Naive thymus-derived CD8-positive, alpha-beta T cell (primary cell): Measurements from ENCODE around the gene DENND1B. TPM values are rescaled to one million over a fixed set of nuclear protein-coding genes. Genes with fewer than 3 reads are reported as not detected.
A peak's percentile ranks its signal among the peaks of the same experiment; 100 is the strongest.
"Not testable (repeated sequence)": the region's sequence is repeated elsewhere in the genome, so short reads cannot be mapped to it uniquely, and the experiment has no call there.

Experiments
- ATAC-seq, 2 donors: fragments of 150-1000 bp; cut with Tn5 transposase in 1 of 2; sonication (Bioruptor Pico), chemical (Tn5 transposase) in 1 of 2; 1 replicate in 1 of 2; 2 replicates in 1 of 2; pipeline ENCODE4 v1.10.0; 2021; ENCODE audit warnings: mild to moderate bottlenecking in 2 of 2, moderate library complexity in 2 of 2
- POLR2A ChIA-PET: fragments of 350-600 bp; sonication (Branson Sonifier 250); formaldehyde crosslinking; loops from one replicate; lab custom pipeline; 2021; ENCODE audit warnings: antibody characterized with exemption; lab: Charles Lee
- DNase-seq, 10 donors: peaks; one replicate each; pipeline versions ENCODE4 v3.0.0 to v3.0.0-alpha.2; 2020 to 2022
- H3K27ac Mint-ChIP-seq, 10 donors: one replicate each; pipeline ENCODE4 v1.8.0; 2020 to 2022; ENCODE audit warnings: mild to moderate bottlenecking in 10 of 10, mixed read lengths in 10 of 10, moderate library complexity in 4 of 10, inconsistent platforms in 1 of 10
- H3K27me3 Mint-ChIP-seq, 5 donors: one replicate each; pipeline ENCODE4 v1.8.0; 2021 to 2022; ENCODE audit warnings: mixed read lengths in 5 of 5
- H3K36me3 Mint-ChIP-seq, 3 donors: one replicate each; pipeline ENCODE4 v1.8.0; 2020 to 2022; ENCODE audit warnings: mixed read lengths in 3 of 3, mild to moderate bottlenecking in 2 of 3, inconsistent platforms in 1 of 3
- H3K4me1 Mint-ChIP-seq, 4 donors: one replicate each; pipeline ENCODE4 v1.8.0; 2021 to 2022; ENCODE audit warnings: mixed read lengths in 4 of 4
- H3K4me3 Mint-ChIP-seq, 10 donors: one replicate each; pipeline ENCODE4 v1.8.0; 2020 to 2022; ENCODE audit warnings: mild to moderate bottlenecking in 10 of 10, mixed read lengths in 10 of 10, moderate library complexity in 6 of 10, inconsistent platforms in 1 of 10
- H3K9me3 Mint-ChIP-seq, 9 donors: one replicate each; pipeline ENCODE4 v1.8.0; 2020 to 2022; ENCODE audit warnings: mixed read lengths in 9 of 9, mild to moderate bottlenecking in 3 of 9, inconsistent platforms in 1 of 9, moderate library complexity in 1 of 9
- polyA plus RNA-seq, 3 donors: library from polyadenylated mRNA; unstranded; fragments of 300-500 nt; fragmentation: Illumina TruSeq; gene quantifications; one replicate each; pipeline ENCODE4 v1.2.3, GENCODE V29; 2021
- total RNA-seq, 8 experiments: library from RNA in 2 of 8; stranded (reverse) in 2 of 8; gene quantifications; one replicate each; pipeline ENCODE4 v1.2.3 and lab custom pipeline; 2021 to 2026

Gene DENND1B
- total and polyA plus RNA-seq, 5 experiments from 2014 or later = 5.5 to 14.0 (median 9.4) TPM

DNA sequence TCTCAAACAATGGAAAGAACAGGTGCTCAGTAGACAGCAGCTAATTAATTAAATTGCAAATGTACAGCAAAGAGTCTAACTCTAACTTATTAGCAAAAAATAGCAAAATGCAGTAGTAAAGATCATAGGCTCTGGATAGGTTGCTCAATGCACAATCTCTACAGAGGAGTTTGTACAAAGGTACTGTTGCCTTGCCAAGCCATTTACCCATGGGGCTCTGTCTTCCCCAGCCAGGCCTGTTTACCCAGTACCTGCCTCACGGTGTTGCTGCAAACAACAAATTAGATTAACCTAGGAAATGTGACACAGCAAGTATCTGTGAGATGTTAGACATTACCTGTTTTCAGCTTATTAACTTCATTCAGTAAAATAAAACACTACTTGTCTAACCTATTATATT, 222.0 kb downstream of the DENND1B start:
- no peak for DNase-seq
- Mint-ChIP-seq H3K9me3 (no peaks in the 10 kb centered on the region), H3K4me3 (no peak overlapping the region), H3K27ac (no peak overlapping the region), H3K36me3 (peaks cover 0 to 24% (median 6%) of the 10 kb centered on the region in 3 donors), H3K27me3 (no peaks in the 10 kb centered on the region), H3K4me1 (no peaks in the 10 kb centered on the region)
- POLR2A ChIA-PET = no interaction called here
- no peak for ATAC-seq

DNA sequence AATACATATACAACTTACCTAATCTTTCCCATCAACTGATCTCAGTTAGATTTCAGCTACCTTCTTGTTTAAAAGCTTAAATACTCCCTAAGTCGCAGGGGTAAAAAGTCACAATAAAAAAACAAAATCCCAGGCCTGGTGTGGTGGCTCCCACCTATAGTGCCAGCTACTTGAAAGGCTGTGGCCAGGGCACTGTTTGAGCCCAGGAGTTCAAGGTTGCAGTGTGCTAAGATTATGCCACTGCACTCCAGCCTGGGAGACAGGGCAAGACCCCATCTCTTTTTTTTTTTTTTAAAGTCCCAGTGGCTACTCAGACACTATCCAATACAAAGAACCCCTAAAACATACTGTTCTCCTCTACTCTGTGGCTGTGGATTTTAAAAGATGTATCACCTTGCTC, 228.3 kb downstream of the DENND1B start:
- no peak for ATAC-seq
- POLR2A ChIA-PET = no interaction called here
- Mint-ChIP-seq H3K4me3 (no peak overlapping the region), H3K27me3 (no peaks in the 10 kb centered on the region), H3K9me3 (no peaks in the 10 kb centered on the region), H3K27ac (no peak overlapping the region), H3K36me3 (peaks cover 5 to 30% (median 20%) of the 10 kb centered on the region in 3 donors), H3K4me1 (no peaks in the 10 kb centered on the region)
- DNase-seq = no peak

DNA sequence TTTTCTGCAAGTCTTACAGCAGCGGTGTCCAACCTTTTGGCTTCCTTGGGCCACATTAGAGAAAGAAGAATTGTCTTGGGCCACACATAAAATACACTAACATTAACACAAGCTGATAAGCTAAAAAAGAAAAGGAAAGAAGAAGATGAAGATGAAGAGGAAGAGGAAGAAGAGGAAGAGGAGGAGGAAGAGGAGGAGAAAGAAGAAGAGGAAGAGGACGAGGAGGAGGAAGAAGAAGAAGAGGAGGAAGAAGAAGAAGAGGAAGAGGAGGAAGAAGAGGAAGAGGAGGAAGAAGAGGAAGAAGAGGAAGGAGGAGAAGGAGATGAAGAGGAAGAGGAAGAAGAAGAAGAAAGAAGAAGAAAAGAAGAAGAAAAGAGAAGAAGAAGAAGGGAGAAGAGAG, 230.7 kb downstream of the DENND1B start:
- no peaks in the 10 kb centered on the region for H3K9me3 Mint-ChIP-seq
- no peaks in the 10 kb centered on the region for H3K4me1 Mint-ChIP-seq
- peak overlapping the region in 1 of 10 donors; percentile 65 for H3K27ac Mint-ChIP-seq
- POLR2A ChIA-PET = no interaction called here
- DNase-seq (no peak), ATAC-seq (no peak)
- peaks cover 3 to 31% (median 5%) of the 10 kb centered on the region in 3 donors for H3K36me3 Mint-ChIP-seq
- H3K27me3 Mint-ChIP-seq = no peaks in the 10 kb centered on the region
- H3K4me3 Mint-ChIP-seq = no peak overlapping the region

DNA sequence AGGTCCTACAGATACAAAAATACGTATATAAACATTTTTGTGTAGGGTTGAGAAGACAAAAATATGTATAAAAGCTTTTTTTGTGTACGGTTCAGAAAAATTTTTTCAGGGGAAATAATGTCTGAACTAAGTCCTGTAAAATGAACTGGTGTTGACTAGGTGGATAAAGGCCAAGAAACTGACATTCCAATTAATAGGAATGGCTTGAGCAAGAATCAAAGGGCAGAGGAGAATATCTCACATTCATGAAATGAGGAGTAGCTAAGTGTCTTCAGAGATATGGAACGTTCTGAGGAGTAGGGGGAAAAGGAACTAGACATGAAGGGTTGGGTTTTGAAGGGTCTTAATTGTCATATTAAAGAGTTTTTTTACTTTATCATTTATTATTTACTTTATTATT, 231.2 kb downstream of the DENND1B start:
- H3K4me1 Mint-ChIP-seq = no peaks in the 10 kb centered on the region
- H3K36me3 Mint-ChIP-seq = peaks cover 3 to 32% (median 5%) of the 10 kb centered on the region in 3 donors
- POLR2A ChIA-PET = no interaction called here
- no peaks in the 10 kb centered on the region for H3K9me3 Mint-ChIP-seq
- no peak for DNase-seq
- H3K4me3 Mint-ChIP-seq = no peak overlapping the region
- H3K27ac Mint-ChIP-seq = peak overlapping the region in 1 of 10 donors; percentile 23
- H3K27me3 Mint-ChIP-seq = no peaks in the 10 kb centered on the region
- ATAC-seq = no peak

DNA sequence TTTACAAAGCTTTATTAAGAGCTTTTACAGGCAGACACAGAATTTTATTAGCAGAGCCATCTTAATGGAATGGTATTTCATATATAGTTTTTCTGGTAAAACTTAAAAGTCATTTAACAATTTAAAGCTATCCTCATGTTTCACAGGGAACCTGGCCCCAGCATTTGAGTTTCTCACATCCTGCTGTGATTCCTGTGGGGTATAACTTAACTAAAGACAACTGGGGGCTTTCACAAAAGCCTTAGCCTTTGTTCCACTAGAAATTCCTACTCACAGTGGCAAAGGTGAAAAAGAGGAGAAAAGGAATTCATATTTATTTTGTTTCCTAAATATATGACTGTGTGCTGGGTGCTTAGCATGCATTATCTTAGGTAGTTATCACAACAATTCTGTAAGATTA, 233.9 kb downstream of the DENND1B start:
- Mint-ChIP-seq H3K4me3 (no peak overlapping the region), H3K27ac (no peak overlapping the region), H3K4me1 (no peaks in the 10 kb centered on the region), H3K9me3 (no peaks in the 10 kb centered on the region), H3K36me3 (peaks cover 3 to 36% (median 5%) of the 10 kb centered on the region in 3 donors), H3K27me3 (no peaks in the 10 kb centered on the region)
- POLR2A ChIA-PET = no interaction called here
- ATAC-seq = no peak
- DNase-seq = no peak

DNA sequence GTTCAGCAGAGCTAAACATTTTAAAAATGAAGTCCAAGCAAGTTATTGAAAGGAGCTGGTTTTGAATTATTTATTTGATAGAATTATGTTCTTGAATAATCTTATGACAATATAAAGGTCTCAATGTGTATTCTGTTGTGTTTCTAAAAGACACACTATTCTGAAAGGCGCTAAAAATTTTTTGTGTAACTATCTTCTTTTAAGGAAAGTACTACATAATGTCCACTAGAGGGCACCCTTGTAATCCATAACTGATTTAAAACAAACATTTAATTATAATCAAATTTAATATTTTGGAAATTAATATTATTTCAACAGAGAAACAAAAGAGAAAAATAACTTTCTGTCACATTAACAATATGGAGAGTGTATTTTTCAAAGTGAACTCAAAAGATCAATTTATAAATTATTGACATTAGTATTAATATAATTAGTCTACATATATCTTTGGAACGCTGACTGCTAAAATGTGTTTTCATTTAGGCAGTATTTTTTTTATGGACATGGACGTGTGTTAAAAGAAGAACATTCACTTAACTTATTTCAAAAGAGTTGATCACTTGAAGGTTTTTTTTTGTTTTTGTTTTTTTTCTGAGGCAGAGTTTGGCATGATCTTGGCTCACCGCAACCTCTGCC, 248.4 kb downstream of the DENND1B start:
- peak in 3 of 10 donors; percentile 40 to 49 (median 42) for DNase-seq
- POLR2A ChIA-PET = no interaction called here
- H3K27ac Mint-ChIP-seq = no peak overlapping the region
- no peaks in the 10 kb centered on the region for H3K4me1 Mint-ChIP-seq
- ATAC-seq = no peak
- H3K9me3 Mint-ChIP-seq = no peaks in the 10 kb centered on the region
- no peaks in the 10 kb centered on the region for H3K36me3 Mint-ChIP-seq
- no peaks in the 10 kb centered on the region for H3K27me3 Mint-ChIP-seq
- no peak overlapping the region for H3K4me3 Mint-ChIP-seq

DNA sequence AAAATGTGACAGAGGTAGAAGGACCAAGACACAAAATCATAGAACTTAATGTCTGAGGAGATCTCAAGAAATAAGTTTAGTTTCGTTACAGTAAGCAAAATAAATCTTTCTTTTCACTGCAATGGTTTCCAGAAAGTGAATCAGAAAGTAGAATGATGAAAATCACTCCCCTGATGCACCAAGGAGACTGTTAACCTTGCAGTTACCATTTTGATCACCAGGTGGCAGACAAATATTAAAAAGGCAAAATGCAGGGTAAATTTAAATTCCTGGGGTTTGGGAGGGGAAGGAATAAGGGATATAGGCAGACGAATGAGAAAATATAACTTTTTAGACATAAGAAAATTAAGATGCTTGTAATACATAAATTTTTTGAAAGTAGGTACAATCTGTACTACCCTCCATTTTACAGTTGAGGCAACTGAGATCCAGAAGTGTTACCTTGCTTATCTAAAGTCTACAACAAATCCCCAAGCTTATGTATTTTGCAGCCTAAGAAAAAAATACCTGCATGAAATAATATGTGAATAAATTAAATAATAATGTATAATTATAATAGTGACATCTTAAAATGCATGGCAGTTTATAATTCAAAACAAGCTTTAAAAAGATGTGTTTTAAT, 254.1 kb downstream of the DENND1B start:
- no peak overlapping the region for H3K27ac Mint-ChIP-seq

DNA sequence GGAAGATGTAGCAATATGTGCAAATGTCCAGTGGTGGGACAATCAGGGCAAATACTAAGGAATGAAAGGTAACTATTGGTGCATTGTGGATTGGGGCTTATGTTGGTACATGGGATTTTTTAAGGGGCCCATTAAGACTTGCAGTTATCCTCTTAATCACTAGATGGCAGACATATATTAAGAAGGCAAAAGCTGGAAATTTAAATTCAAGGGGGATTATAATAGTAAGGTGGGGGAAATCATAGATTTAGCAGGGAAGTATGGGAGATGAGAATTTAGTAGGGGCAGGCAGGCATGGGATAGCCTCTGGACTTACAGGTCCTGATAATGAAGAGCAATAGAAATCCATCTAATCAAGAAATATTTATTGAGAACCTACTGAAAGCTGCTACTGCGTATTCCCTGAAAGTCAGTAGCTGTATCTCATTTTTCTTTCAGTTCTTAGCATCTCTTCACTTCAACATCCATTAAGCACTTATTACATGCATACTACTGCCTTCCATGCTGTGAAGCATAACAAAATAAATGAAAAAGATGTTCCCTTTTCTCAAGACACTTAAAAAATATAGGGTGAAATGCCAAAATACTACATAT, 255.4 kb downstream of the DENND1B start:
- H3K27me3 Mint-ChIP-seq = no peaks in the 10 kb centered on the region
- H3K27ac Mint-ChIP-seq = no peak overlapping the region
- POLR2A ChIA-PET = no interaction called here
- H3K4me3 Mint-ChIP-seq = no peak overlapping the region
- H3K36me3 Mint-ChIP-seq = no peaks in the 10 kb centered on the region
- H3K4me1 Mint-ChIP-seq = no peaks in the 10 kb centered on the region
- no peaks in the 10 kb centered on the region for H3K9me3 Mint-ChIP-seq
- ATAC-seq = no peak
- DNase-seq = peak in 3 of 10 donors; percentile 10 to 18 (median 13)

More for the DNA sequence above, 254.1 kb downstream of the DENND1B start:
- H3K4me1 Mint-ChIP-seq = no peaks in the 10 kb centered on the region
- no peaks in the 10 kb centered on the region for H3K9me3 Mint-ChIP-seq
- H3K27me3 Mint-ChIP-seq = no peaks in the 10 kb centered on the region
- no peak overlapping the region for H3K4me3 Mint-ChIP-seq
- DNase-seq (peak in 6 of 10 donors; percentile 4 to 37 (median 20)), ATAC-seq (no peak)
- H3K36me3 Mint-ChIP-seq = no peaks in the 10 kb centered on the region
- POLR2A ChIA-PET = no interaction called here

DNA sequence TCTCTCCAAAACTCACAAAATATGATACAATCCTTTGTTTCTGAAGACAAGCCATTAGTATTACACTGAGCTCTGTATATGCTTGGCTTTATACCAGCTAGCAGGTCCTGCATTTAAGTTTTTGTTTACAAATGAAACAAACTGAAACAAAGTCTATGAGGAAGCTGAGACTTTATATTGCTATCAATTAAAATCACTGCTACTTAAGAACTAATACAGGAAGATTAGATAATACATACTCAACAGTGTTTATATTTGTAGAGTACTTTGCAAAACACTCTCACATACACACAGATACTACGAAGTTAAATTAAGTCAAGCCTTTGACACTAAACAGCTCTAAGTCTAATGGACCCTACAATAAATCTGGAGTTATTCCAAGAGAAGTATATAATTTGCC, 259.9 kb downstream of the DENND1B start:
- Mint-ChIP-seq H3K4me1 (peaks cover 0 to 2% (median 0%) of the 10 kb centered on the region in 4 donors), H3K9me3 (no peaks in the 10 kb centered on the region), H3K27ac (no peak overlapping the region), H3K4me3 (no peak overlapping the region), H3K36me3 (peaks cover 4 to 18% (median 12%) of the 10 kb centered on the region in 3 donors), H3K27me3 (no peaks in the 10 kb centered on the region)
- DNase-seq (no peak), ATAC-seq (no peak)
- POLR2A ChIA-PET = no interaction called here

DNA sequence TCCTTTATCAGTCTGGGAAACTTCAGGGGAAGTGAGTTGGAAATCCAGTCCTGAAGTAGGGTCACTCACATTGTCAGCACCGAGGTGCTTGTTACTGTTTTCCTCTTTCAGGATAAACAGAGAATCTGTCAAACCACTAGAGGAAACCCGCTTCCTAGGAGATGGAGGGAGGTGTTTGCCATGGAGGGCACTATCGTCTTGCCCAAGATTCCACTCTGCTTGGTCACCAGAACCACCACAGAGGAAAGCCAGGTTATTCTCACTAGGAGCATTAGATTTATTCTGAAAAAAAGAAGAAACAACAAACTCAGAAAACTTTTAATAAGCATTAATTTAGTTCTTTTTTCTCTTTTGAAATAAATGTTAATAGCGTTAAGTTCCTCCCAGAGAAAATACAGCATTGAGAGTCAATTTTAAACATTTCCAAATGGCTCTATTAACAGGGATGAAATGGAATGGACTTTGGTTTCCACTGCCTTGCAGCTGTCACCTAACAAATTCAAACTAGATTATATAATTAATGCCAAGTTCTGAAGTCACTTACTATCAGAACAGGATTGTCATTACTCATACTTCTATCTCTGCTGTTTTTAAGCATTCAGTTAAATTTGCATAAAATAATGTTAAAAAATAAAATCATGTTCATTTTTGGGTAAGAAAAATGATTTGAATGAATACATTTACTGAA, 264.4 kb downstream of the DENND1B start:
- no peak overlapping the region for H3K4me3 Mint-ChIP-seq
- ATAC-seq (no peak), DNase-seq (no peak)
- POLR2A ChIA-PET = no interaction called here
- H3K27me3 Mint-ChIP-seq = no peaks in the 10 kb centered on the region
- H3K9me3 Mint-ChIP-seq = no peaks in the 10 kb centered on the region
- H3K27ac Mint-ChIP-seq = peak overlapping the region in 1 of 10 donors; percentile 40
- peaks cover 4 to 28% (median 18%) of the 10 kb centered on the region in 3 donors for H3K36me3 Mint-ChIP-seq
- H3K4me1 Mint-ChIP-seq = peaks cover 0 to 2% (median 0%) of the 10 kb centered on the region in 4 donors

DNA sequence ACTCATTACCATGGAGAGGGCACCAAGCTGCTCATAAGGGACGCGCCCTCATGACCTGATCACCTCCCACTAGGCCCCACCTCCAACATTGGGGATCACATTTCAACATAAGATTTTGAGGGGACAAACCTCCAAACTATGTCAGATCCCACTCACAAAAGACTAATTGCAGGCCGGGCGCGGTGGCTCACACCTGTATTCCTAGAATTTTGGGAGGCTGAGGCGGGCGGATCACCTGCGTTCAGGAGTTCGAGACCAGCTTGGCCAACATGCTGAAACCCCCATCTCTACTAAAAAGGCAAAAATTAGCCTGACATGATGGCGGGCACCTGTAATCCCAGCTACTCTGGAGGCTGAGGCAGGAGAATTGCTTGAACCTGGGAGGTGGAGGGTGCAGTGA, 278.6 kb downstream of the DENND1B start:
- no peak overlapping the region for H3K4me3 Mint-ChIP-seq
- H3K4me1 Mint-ChIP-seq = no peaks in the 10 kb centered on the region
- no peaks in the 10 kb centered on the region for H3K9me3 Mint-ChIP-seq
- peaks cover 0 to 3% (median under 1%) of the 10 kb centered on the region in 5 donors for H3K27me3 Mint-ChIP-seq
- POLR2A ChIA-PET = no interaction called here
- ATAC-seq (no peak), DNase-seq (no peak)
- no peak overlapping the region for H3K27ac Mint-ChIP-seq
- H3K36me3 Mint-ChIP-seq = no peaks in the 10 kb centered on the region

DNA sequence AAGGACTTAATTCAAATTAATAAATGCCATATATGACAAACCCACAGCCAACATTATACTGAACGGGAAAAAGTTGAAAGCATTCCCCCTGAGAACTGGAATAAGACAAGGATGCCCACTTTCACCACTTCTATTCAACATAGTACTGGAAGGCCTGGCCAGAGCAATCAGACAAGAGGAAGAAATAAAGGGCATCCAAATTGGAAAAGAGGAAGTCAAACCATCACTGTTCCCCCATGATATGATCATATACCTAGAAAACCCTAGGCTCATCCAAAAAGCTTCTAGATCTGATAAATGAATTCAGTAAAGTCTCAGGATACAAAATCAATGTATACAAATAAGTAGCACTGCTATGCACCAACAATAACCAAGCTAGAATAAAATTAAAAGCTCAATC, 283.8 kb downstream of the DENND1B start:
- H3K9me3 Mint-ChIP-seq, H3K27ac Mint-ChIP-seq, H3K4me3 Mint-ChIP-seq, ATAC-seq, H3K4me1 Mint-ChIP-seq, POLR2A ChIA-PET, DNase-seq, H3K36me3 Mint-ChIP-seq: not testable (repeated sequence)
- H3K27me3 Mint-ChIP-seq = peaks cover 3 to 12% (median 6%) of the 10 kb centered on the region in 5 donors

DNA sequence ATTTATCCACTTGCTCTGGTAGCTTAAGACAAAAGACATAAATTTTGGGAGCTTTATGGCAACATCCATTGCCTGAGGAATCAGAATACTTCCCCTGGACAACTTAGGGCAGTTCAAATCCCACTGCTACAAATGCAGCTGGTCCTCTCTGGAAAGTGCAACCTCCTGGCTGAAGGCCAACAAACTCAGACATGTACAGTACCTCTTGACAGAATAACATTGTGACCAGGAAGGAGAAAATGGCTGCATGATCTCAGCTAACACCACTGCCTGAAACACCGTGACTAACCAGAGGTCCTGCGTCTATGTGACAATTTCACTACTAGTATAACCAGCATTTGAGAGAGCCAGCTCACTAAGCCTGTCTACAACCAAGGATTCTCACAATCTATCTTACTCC, 288.3 kb downstream of the DENND1B start:
- Mint-ChIP-seq H3K4me1 (peaks cover 0 to 3% (median 2%) of the 10 kb centered on the region in 4 donors), H3K27ac (no peak overlapping the region), H3K9me3 (peaks cover 0 to 9% (median 0%) of the 10 kb centered on the region in 9 donors), H3K36me3 (peaks cover 0 to 8% (median 0%) of the 10 kb centered on the region in 3 donors), H3K27me3 (peaks cover 3 to 12% (median 6%) of the 10 kb centered on the region in 5 donors), H3K4me3 (no peak overlapping the region)
- POLR2A ChIA-PET = no interaction called here
- DNase-seq = no peak
- ATAC-seq = no peak
